Endothelial cell (in vitro differentiated cells): ENCODE data around the gene SLC5A2. TPM values are rescaled to one million over a fixed set of nuclear protein-coding genes. Genes with fewer than 3 reads are reported as not detected.

Source experiments
- DNase-seq: peaks from one replicate; pipeline ENCODE4 v3.0.0; 2021; ENCODE audit warnings: low spot score
- H3K27ac Mint-ChIP-seq: one replicate; pipeline ENCODE4 v1.8.0; 2021; ENCODE audit warnings: mixed read lengths, inconsistent platforms; ENCODE audit not compliant: unreplicated experiment
- H3K27me3 Mint-ChIP-seq: one replicate; pipeline ENCODE4 v1.8.0; 2021; ENCODE audit warnings: mild to moderate bottlenecking, moderate library complexity, mixed read lengths, inconsistent platforms; ENCODE audit not compliant: unreplicated experiment
- H3K36me3 Mint-ChIP-seq: one replicate; pipeline ENCODE4 v1.8.0; 2021; ENCODE audit warnings: mild to moderate bottlenecking, low read depth, mixed read lengths, inconsistent platforms; ENCODE audit not compliant: unreplicated experiment
- H3K4me1 Mint-ChIP-seq: one replicate; pipeline ENCODE4 v1.8.0; 2021; ENCODE audit warnings: mild to moderate bottlenecking, mixed read lengths, inconsistent platforms; ENCODE audit not compliant: unreplicated experiment
- H3K4me3 Mint-ChIP-seq: one replicate; pipeline ENCODE4 v1.8.0; 2021; ENCODE audit warnings: mild to moderate bottlenecking, mixed read lengths, inconsistent platforms; ENCODE audit not compliant: unreplicated experiment
- H3K9me3 Mint-ChIP-seq: one replicate; pipeline ENCODE4 v1.8.0; 2021; ENCODE audit warnings: mixed read lengths, inconsistent platforms; ENCODE audit not compliant: unreplicated experiment
- total RNA-seq: library from RNA; stranded (reverse); fragmentation: NEBNext Ultra II Directional; extraction: Animal tissue kit (Norgen Biotek cat#: 25700); gene quantifications from one replicate; pipeline ENCODE4 v1.2.1, GENCODE V29; 2021; ENCODE audit not compliant: unreplicated experiment
- TF ChIP-seq, protein P1 (sequence below): fragments of 200-600 bp; sonication (generic); IDR thresholded peaks from one replicate; pipeline ENCODE4 v1.5.0; 2021; ENCODE audit warnings: antibody characterized with exemption; ENCODE audit not compliant: unreplicated experiment

The SLC5A2 gene
- total RNA-seq, 1 donor from 2014 or later: not detected

DNA sequence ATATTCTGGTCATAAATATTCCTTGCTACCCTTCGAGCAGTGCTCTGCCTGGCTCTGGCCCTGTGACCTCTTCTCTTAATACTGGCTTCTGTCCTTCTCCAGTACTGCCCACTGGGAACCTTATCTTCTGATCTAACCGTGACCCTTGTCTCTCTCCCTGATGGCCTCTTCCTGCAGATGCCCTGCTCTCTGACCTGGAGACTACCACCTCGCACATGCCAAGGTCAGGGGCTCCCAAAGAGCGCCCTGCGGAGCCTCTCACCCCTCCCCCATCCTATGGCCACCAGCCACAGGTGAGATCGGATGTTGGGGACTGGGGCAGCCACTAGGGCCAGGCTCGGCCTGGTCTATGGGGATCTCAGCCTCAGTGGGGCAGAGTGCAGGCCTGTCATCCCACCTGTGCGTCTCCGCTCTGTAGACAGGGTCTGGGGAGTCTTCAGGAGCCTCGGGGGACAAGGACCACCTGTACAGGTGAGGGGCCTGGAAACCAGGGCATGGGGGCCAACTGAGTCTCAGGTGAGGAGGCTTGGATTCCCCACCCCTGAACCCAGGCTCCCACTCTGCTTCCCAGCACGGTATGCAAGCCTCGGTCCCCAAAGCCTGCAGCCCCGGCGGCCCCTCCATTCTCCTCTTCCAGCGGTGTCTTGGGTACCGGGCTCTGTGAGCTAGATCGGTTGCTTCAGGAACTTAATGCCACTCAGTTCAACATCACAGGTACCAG lies 9.5 kb upstream of the SLC5A2 start:
- TF ChIP-seq, protein P1, sequence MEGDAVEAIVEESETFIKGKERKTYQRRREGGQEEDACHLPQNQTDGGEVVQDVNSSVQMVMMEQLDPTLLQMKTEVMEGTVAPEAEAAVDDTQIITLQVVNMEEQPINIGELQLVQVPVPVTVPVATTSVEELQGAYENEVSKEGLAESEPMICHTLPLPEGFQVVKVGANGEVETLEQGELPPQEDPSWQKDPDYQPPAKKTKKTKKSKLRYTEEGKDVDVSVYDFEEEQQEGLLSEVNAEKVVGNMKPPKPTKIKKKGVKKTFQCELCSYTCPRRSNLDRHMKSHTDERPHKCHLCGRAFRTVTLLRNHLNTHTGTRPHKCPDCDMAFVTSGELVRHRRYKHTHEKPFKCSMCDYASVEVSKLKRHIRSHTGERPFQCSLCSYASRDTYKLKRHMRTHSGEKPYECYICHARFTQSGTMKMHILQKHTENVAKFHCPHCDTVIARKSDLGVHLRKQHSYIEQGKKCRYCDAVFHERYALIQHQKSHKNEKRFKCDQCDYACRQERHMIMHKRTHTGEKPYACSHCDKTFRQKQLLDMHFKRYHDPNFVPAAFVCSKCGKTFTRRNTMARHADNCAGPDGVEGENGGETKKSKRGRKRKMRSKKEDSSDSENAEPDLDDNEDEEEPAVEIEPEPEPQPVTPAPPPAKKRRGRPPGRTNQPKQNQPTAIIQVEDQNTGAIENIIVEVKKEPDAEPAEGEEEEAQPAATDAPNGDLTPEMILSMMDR: no peak
- H3K27me3 Mint-ChIP-seq: peaks cover 17% of the 10 kb centered on the region
- peaks cover 24% of the 10 kb centered on the region for H3K36me3 Mint-ChIP-seq
- H3K27ac Mint-ChIP-seq: no peak overlapping the region
- H3K9me3 Mint-ChIP-seq: no peaks in the 10 kb centered on the region
- peak overlapping the region; percentile 88 for H3K4me3 Mint-ChIP-seq
- peaks cover 14% of the 10 kb centered on the region for H3K4me1 Mint-ChIP-seq
- DNase-seq: no peak

GRCh38 chr16:31474173-31474714 lies 8.7 kb upstream of the SLC5A2 start:
- H3K27ac Mint-ChIP-seq: no peak overlapping the region
- TF ChIP-seq, protein P1: no peak
- peaks cover 24% of the 10 kb centered on the region for H3K36me3 Mint-ChIP-seq
- peaks cover 19% of the 10 kb centered on the region for H3K27me3 Mint-ChIP-seq
- H3K4me3 Mint-ChIP-seq: no peak overlapping the region
- H3K9me3 Mint-ChIP-seq: no peaks in the 10 kb centered on the region
- H3K4me1 Mint-ChIP-seq: peaks cover 14% of the 10 kb centered on the region
- DNase-seq: no peak

- peaks cover 14% of the 10 kb centered on the region for H3K4me1 Mint-ChIP-seq
- TF ChIP-seq, protein P1: no peak
- H3K27me3 Mint-ChIP-seq: peaks cover 19% of the 10 kb centered on the region
- no peak for DNase-seq
- peaks cover 24% of the 10 kb centered on the region for H3K36me3 Mint-ChIP-seq
- H3K27ac Mint-ChIP-seq: no peak overlapping the region
- no peaks in the 10 kb centered on the region for H3K9me3 Mint-ChIP-seq
- peak overlapping the region; percentile 47 for H3K4me3 Mint-ChIP-seq
These were observed 7.9 kb upstream of the SLC5A2 start for GRCh38 chr16:31474773-31475738.

- DNase-seq: no peak
- H3K9me3 Mint-ChIP-seq: no peaks in the 10 kb centered on the region
- peak overlapping the region; percentile 82 for H3K4me3 Mint-ChIP-seq
These were observed 7.0 kb upstream of the SLC5A2 start for GRCh38 chr16:31475946-31476302.

More at GRCh38 chr16:31475946-31476302, 7.0 kb upstream of the SLC5A2 start:
- Mint-ChIP-seq H3K36me3 (peaks cover 20% of the 10 kb centered on the region), H3K27me3 (peaks cover 19% of the 10 kb centered on the region), H3K27ac (no peak overlapping the region), H3K4me1 (peaks cover 16% of the 10 kb centered on the region)
- TF ChIP-seq, protein P1: no peak
